Adrenal gland (tissue), 5 donors: ENCODE data around the gene AFDN.

ENCODE experiments used
- POLR2A ChIP-seq, 2 donors: fragments of 450-650 bp; IDR thresholded peaks; one replicate each; pipeline ENCODE4 v1.6.1; 2017; ENCODE audit warnings: antibody characterized with exemption in 2 of 2, mild to moderate bottlenecking in 2 of 2, moderate library complexity in 1 of 2
- TF ChIP-seq, protein P1 (sequence below), 6 experiments: fragments of 450-650 bp in 4 of 6; fragments of 200-600 bp in 2 of 6; sonication (generic) in 1 of 6; IDR thresholded peaks; 1 replicate in 5 of 6; 2 replicates in 1 of 6; pipeline versions ENCODE4 v1.5.1 to v1.8.0; 2016 to 2021; ENCODE audit warnings: antibody characterized with exemption in 6 of 6, mild to moderate bottlenecking in 2 of 6, moderate library complexity in 1 of 6
- donor health status: DM: no; HTN: no; CAD: no.

DNA sequence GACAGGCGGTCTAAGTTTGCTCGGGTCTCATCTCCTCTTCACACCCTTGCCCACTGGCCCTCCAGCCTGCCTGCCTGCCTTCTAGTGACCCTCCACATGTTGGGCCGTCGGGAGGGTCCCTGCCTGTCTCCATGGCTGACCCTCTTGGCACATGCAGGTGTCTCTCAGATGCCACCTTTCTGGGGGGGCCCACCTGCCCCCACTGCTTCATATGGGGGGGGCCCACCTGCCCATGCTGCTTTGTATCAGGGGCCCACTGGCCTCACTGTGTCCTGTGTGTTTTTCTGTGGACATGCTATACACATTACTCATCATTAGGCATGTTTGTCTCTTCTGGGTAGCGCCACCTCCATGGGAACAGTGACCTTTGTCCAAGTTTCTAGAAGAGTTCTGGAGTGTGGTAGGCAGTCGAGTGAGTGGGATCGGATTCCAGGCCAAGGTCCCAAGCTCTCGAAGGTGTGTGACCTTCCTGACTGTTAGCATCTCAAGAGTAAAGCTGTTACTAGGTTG, 130.3 kb downstream of the AFDN start:
- TF ChIP-seq POLR2A (IDR thresholded peaks at IDR 0.05), result no peak
- TF ChIP-seq, protein P1, sequence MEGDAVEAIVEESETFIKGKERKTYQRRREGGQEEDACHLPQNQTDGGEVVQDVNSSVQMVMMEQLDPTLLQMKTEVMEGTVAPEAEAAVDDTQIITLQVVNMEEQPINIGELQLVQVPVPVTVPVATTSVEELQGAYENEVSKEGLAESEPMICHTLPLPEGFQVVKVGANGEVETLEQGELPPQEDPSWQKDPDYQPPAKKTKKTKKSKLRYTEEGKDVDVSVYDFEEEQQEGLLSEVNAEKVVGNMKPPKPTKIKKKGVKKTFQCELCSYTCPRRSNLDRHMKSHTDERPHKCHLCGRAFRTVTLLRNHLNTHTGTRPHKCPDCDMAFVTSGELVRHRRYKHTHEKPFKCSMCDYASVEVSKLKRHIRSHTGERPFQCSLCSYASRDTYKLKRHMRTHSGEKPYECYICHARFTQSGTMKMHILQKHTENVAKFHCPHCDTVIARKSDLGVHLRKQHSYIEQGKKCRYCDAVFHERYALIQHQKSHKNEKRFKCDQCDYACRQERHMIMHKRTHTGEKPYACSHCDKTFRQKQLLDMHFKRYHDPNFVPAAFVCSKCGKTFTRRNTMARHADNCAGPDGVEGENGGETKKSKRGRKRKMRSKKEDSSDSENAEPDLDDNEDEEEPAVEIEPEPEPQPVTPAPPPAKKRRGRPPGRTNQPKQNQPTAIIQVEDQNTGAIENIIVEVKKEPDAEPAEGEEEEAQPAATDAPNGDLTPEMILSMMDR (IDR thresholded peaks at IDR 0.05), result no peak
